H1 (cell line): ENCODE results near the gene CCDC192. TPM values are rescaled to one million over a fixed set of nuclear protein-coding genes. Genes with fewer than 3 reads are reported as not detected.

Experiments
- CTCF ChIA-PET: fragments of 300-600 bp; sonication (Branson Sonifier 250); formaldehyde crosslinking; loops from one replicate; lab custom pipeline; 2021; ENCODE audit not compliant: partially characterized antibody; lab: Charles Lee
- POLR2A ChIA-PET: fragments of 300-600 bp; sonication (Branson Sonifier 250); formaldehyde crosslinking; loops from one replicate; lab custom pipeline; 2021; ENCODE audit warnings: inconsistent platforms; ENCODE audit not compliant: partially characterized antibody; lab: Charles Lee
- DNase-seq, 2 experiments: peaks; one replicate each; pipeline versions ENCODE4 v3.0.0 to v3.0.0-alpha.2; 2010 to 2022; ENCODE audit warnings: low spot score in 2 of 2, low read depth in 1 of 2, mixed read lengths in 1 of 2
- FAIRE-seq: peaks from 2 replicates; lab custom pipeline; 2011; peaks lifted over from hg19 to GRCh38; lab: Jason Lieb, UNC
- H2AFZ ChIP-seq: 2 replicates; pipeline ENCODE4 v1.8.1; 2012; ENCODE audit warnings: low read length, inconsistent platforms
- H2AK5ac ChIP-seq: 2 replicates; pipeline ENCODE4 v1.6.1; 2013; ENCODE audit warnings: low read depth, low read length
- H2BK120ac ChIP-seq: replicated peaks from 2 replicates; pipeline ENCODE3; 2013; ENCODE audit warnings: low read depth, low read length, inconsistent platforms
- H2BK12ac ChIP-seq: 2 replicates; pipeline ENCODE4 v1.6.1; 2013; ENCODE audit warnings: low read depth, low read length
- H2BK15ac ChIP-seq: 2 replicates; pipeline ENCODE4 v1.6.1; 2013; ENCODE audit warnings: low read length
- H2BK20ac ChIP-seq: 2 replicates; pipeline ENCODE4 v1.6.1; 2013; ENCODE audit warnings: low read length
- H2BK5ac ChIP-seq: 2 replicates; pipeline ENCODE4 v1.6.1; 2013; ENCODE audit warnings: low read depth, low read length
- H3K14ac ChIP-seq: 2 replicates; pipeline ENCODE4 v1.6.1; 2013; ENCODE audit warnings: inconsistent platforms; ENCODE audit not compliant: insufficient read length
- H3K18ac ChIP-seq: 2 replicates; pipeline ENCODE4 v1.6.1; 2013; ENCODE audit warnings: low read length; ENCODE audit errors: extremely low read depth
- H3K23ac ChIP-seq: 2 replicates; pipeline ENCODE4 v1.6.1; 2013; ENCODE audit warnings: inconsistent platforms; ENCODE audit not compliant: insufficient read length
- H3K23me2 ChIP-seq: 2 replicates; pipeline ENCODE4 v1.6.1; 2013; ENCODE audit warnings: low read depth, low read length
- H3K27ac ChIP-seq: 2 replicates; pipeline ENCODE4 v1.6.1; 2011; ENCODE audit warnings: low read depth, low read length, inconsistent platforms
- H3K27me3 ChIP-seq, 4 experiments: replicated peaks in 1 of 4; 1 replicate in 1 of 4; 2 replicates in 3 of 4; pipeline versions ENCODE4 v1.6.1 to v1.8.1; 2011 to 2013; ENCODE audit warnings: low read length in 3 of 4, mild to moderate bottlenecking in 3 of 4, inconsistent platforms in 2 of 4, mixed read lengths in 2 of 4, moderate library complexity in 1 of 4; ENCODE audit not compliant: control insufficient read depth in 3 of 4, insufficient read depth in 3 of 4; ENCODE audit errors: extremely low read depth in 1 of 4
- H3K36me3 ChIP-seq, 4 experiments: 2 replicates each; pipeline versions ENCODE4 v1.6.1 to v1.8.1; 2011 to 2013; ENCODE audit warnings: mild to moderate bottlenecking in 4 of 4, low read length in 3 of 4, moderate library complexity in 2 of 4, control low read depth in 1 of 4, inconsistent platforms in 1 of 4; ENCODE audit not compliant: insufficient read depth in 4 of 4, control insufficient read depth in 2 of 4
- H3K4ac ChIP-seq: replicated peaks from 2 replicates; pipeline ENCODE3; 2013; ENCODE audit warnings: low read length, low read depth, mixed read lengths, inconsistent platforms; ENCODE audit not compliant: insufficient read length
- H3K4me1 ChIP-seq, 4 experiments: replicated peaks in 1 of 4; 1 replicate in 1 of 4; 2 replicates in 3 of 4; pipeline versions ENCODE4 v1.6.1 to v1.8.1; 2011 to 2013; ENCODE audit warnings: low read length in 3 of 4, inconsistent platforms in 2 of 4, mixed read lengths in 1 of 4; ENCODE audit not compliant: insufficient read depth in 4 of 4, control insufficient read depth in 3 of 4
- H3K4me2 ChIP-seq, 2 experiments: 2 replicates each; pipeline versions ENCODE4 v1.6.1 to v1.8.1; 2011 to 2013; ENCODE audit warnings: low read depth in 2 of 2, low read length in 2 of 2, control low read depth in 1 of 2, inconsistent platforms in 1 of 2, mild to moderate bottlenecking in 1 of 2; ENCODE audit not compliant: insufficient read depth in 1 of 2
- H3K4me3 ChIP-seq, 4 experiments: fragments of 200-600, 300-600 bp in 1 of 4; sonication (generic), shearing (Covaris generic), sonication (Bioruptor Twin) in 1 of 4; 2 replicates each; pipeline versions ENCODE4 v1.5.1 to v1.8.1; 2011 to 2016; ENCODE audit warnings: low read length in 4 of 4, low read depth in 3 of 4, control low read depth in 2 of 4, inconsistent platforms in 2 of 4, mild to moderate bottlenecking in 2 of 4, mixed read lengths in 1 of 4, moderate library complexity in 1 of 4; ENCODE audit not compliant: insufficient read depth in 2 of 4; ENCODE audit errors: extremely low read depth in 1 of 4
- H3K56ac ChIP-seq: replicated peaks from 2 replicates; pipeline ENCODE3; 2013; ENCODE audit warnings: low read depth, mild to moderate bottlenecking, mixed read lengths, low read length, inconsistent platforms; ENCODE audit not compliant: insufficient read length
- H3K79me1 ChIP-seq: 2 replicates; pipeline ENCODE4 v1.6.1; 2013; ENCODE audit warnings: low read depth, low read length, control low read depth
- H3K79me2 ChIP-seq, 2 experiments: 2 replicates each; pipeline versions ENCODE4 v1.6.1 to v1.8.1; 2012 to 2013; ENCODE audit warnings: low read length in 2 of 2, mild to moderate bottlenecking in 2 of 2, inconsistent platforms in 1 of 2; ENCODE audit not compliant: insufficient read depth in 2 of 2, control insufficient read depth in 1 of 2
- H3K9ac ChIP-seq, 4 experiments: replicated peaks in 1 of 4; 1 replicate in 1 of 4; 2 replicates in 3 of 4; pipeline versions ENCODE4 v1.6.1 to v1.8.1; 2011 to 2013; ENCODE audit warnings: low read depth in 3 of 4, low read length in 3 of 4, control low read depth in 2 of 4, mild to moderate bottlenecking in 2 of 4, moderate library complexity in 2 of 4, inconsistent platforms in 1 of 4; ENCODE audit errors: extremely low read depth in 1 of 4
- H3K9me3 ChIP-seq, 2 experiments: 2 replicates each; pipeline versions ENCODE4 v1.6.1 to v1.8.1; 2012 to 2013; ENCODE audit warnings: mild to moderate bottlenecking in 2 of 2, moderate library complexity in 2 of 2, control low read depth in 1 of 2, inconsistent platforms in 1 of 2, low read depth in 1 of 2, low read length in 1 of 2, mixed read lengths in 1 of 2; ENCODE audit not compliant: insufficient read depth in 2 of 2
- H4K20me1 ChIP-seq, 2 experiments: replicated peaks in 1 of 2; 2 replicates each; pipeline versions ENCODE3 to v1.8.1; 2011 to 2013; ENCODE audit warnings: inconsistent platforms in 2 of 2, low read length in 2 of 2, mild to moderate bottlenecking in 1 of 2; ENCODE audit not compliant: insufficient read depth in 2 of 2, control insufficient read depth in 1 of 2
- H4K5ac ChIP-seq: 2 replicates; pipeline ENCODE4 v1.6.1; 2013; ENCODE audit warnings: low read length, low read depth, mixed read lengths, inconsistent platforms; ENCODE audit not compliant: insufficient read length
- H4K8ac ChIP-seq: 2 replicates; pipeline ENCODE4 v1.8.0; 2013; ENCODE audit warnings: mild to moderate bottlenecking, moderate library complexity, low read length, inconsistent platforms; ENCODE audit not compliant: insufficient read depth; ENCODE audit errors: extremely low read depth
- H4K91ac ChIP-seq: replicated peaks from 2 replicates; pipeline ENCODE3; 2013; ENCODE audit warnings: low read length, mixed read lengths, inconsistent platforms; ENCODE audit not compliant: insufficient read length
- BCL11A ChIP-seq, 2 experiments: IDR thresholded peaks; one replicate each; pipeline ENCODE4 v1.6.1; 2011; ENCODE audit warnings: low read depth in 2 of 2, low read length in 2 of 2, mild to moderate bottlenecking in 2 of 2
- CEBPB ChIP-seq: IDR thresholded peaks from 2 replicates; pipeline ENCODE4 v1.6.1; 2012; ENCODE audit warnings: low read depth, low read length
- CREB1 ChIP-seq: IDR thresholded peaks from 2 replicates; pipeline ENCODE4 v1.6.1; 2012; ENCODE audit warnings: inconsistent platforms
- CTBP2 ChIP-seq: IDR thresholded peaks from 2 replicates; pipeline ENCODE4 v1.7.0; 2011; ENCODE audit warnings: borderline replicate concordance, mild to moderate bottlenecking, moderate library complexity, mixed read lengths, low read length; ENCODE audit not compliant: insufficient read depth, insufficient read length
- KDM4A ChIP-seq: IDR thresholded peaks from one replicate; pipeline ENCODE4 v1.7.1; 2012; ENCODE audit warnings: low read depth, mild to moderate bottlenecking, moderate library complexity, low read length, inconsistent platforms; ENCODE audit not compliant: severe bottlenecking
- RXRA ChIP-seq: IDR thresholded peaks from 2 replicates; pipeline ENCODE4 v1.6.1; 2011; ENCODE audit warnings: low read depth, mild to moderate bottlenecking, low read length, moderate library complexity; ENCODE audit not compliant: insufficient read depth
- WGBS, 2 experiments: shearing (Covaris generic) in 1 of 2; methylation state at CpG; one replicate each; pipeline versions ENCODE4 v1.1.6 to v1.1.7; 2013 to 2015; ENCODE audit warnings: low lambda C conversion rate in 2 of 2, mixed read lengths in 2 of 2, inconsistent platforms in 1 of 2, low coverage in 1 of 2, missing lambda C conversion rate in 1 of 2; ENCODE audit not compliant: insufficient replicate concordance in 2 of 2, insufficient coverage in 1 of 2, insufficient read length in 1 of 2; ENCODE audit errors: extremely low coverage in 1 of 2, missing lambda C conversion rate in 1 of 2; 5-methylcytosine and 5-hydroxymethylcytosine counted together
- polyA plus RNA-seq, 7 experiments: library from polyadenylated mRNA; depleted of rRNA in 3 of 7; stranded (reverse) in 5 of 7; unstranded in 2 of 7; fragments of >200 nt in 5 of 7; fragments of 200-250 nt in 2 of 7; gene quantifications; 1 replicate in 5 of 7; 2 replicates in 1 of 7; 4 replicates in 1 of 7; pipeline versions ENCODE4 v1.2.1 to v1.2.3, GENCODE V29; 2011 to 2013; ENCODE audit warnings: missing spikeins in 2 of 7, mixed read lengths in 2 of 7
- total RNA-seq: library from RNA; stranded (reverse); fragmentation: NEBNext Ultra II Directional; extraction: Animal tissue kit (Norgen Biotek cat#: 25700); gene quantifications from 2 replicates; pipeline ENCODE4 v1.2.1, GENCODE V29; 2021

CCDC192 gene
- total and polyA plus RNA-seq, 2 of the 8 experiments (the other 6 are each of a cell fraction or from before 2014, with no cell fraction given) = 0.61 TPM; not detected in 1

- 93% methylated on average over 4 of the region's 4 CpGs; no CpG with 5 or more reads in 1 of the 2 experiments for WGBS, 2 experiments
- ChIA-PET CTCF (interaction anchor here (1.2 to 2.3 kb wide), 3 partner anchors 9 to 21 kb away, joined by 3 to 11 read pairs (median 5); no protein-coding TSS in a partner anchor), POLR2A (no interaction called here)
- Histone ChIP-seq H2BK5ac (no peak overlapping the region), H2BK12ac (no peak overlapping the region), H3K4me1 (no peaks in the 10 kb centered on the region; a peak in 1 of 7 replicates), H3K14ac (no peak overlapping the region), H3K27ac (no peak overlapping the region), H2BK20ac (no peak overlapping the region), H3K36me3 (no peaks in the 10 kb centered on the region), H3K9ac (no peak overlapping the region), H3K23ac (no peak overlapping the region), H3K27me3 (no peaks in the 10 kb centered on the region), H3K79me1 (no peaks in the 10 kb centered on the region), H3K18ac (no peak overlapping the region), H3K79me2 (no peaks in the 10 kb centered on the region), H3K4ac (no peak overlapping the region), H3K56ac (no peak overlapping the region), H4K5ac (no peak overlapping the region), H2AK5ac (no peak overlapping the region), H2BK120ac (no peak overlapping the region), H3K4me2 (no peak overlapping the region), H2AFZ (no peak overlapping the region), H3K23me2 (no peaks in the 10 kb centered on the region), H4K20me1 (no peaks in the 10 kb centered on the region), H4K8ac (no peak overlapping the region), H2BK15ac (no peak overlapping the region), H4K91ac (no peak overlapping the region), H3K9me3 (no peaks in the 10 kb centered on the region), H3K4me3 (no peak overlapping the region)
- FAIRE-seq (no peak), DNase-seq (no peak)
- TF ChIP-seq KDM4A (no peak), RXRA (no peak), CEBPB (no peak), CTBP2 (no peak), BCL11A (IDR thresholded peaks at IDR 0.05; ENCODE audit: low read depth in 2 of 2, low read length in 2 of 2) (no peak), CREB1 (no peak)
Observed at GRCh38 chr5:127849891-127850290, 146.7 kb downstream of the CCDC192 start.
